Stomach (tissue), 9 donors: ENCODE measurements around the gene TLE6. TPM values are rescaled to one million over a fixed set of nuclear protein-coding genes. Genes with fewer than 3 reads are reported as not detected.

Source experiments
- DNase-seq, 2 donors: peaks; one replicate each; pipeline versions ENCODE4 v3.0.0 to v3.0.0-alpha.2; 2013 to 2019
- H3K27ac ChIP-seq, 5 donors: fragments of 200-600 bp in 4 of 5; sonication (generic) in 4 of 5; one replicate each; pipeline ENCODE4 v1.5.1; 2013 to 2019; ENCODE audit warnings: mild to moderate bottlenecking in 1 of 5, moderate library complexity in 1 of 5
- H3K27me3 ChIP-seq, 3 donors: fragments of 200-600 bp; sonication (generic); one replicate each; pipeline ENCODE4 v1.5.1; 2017 to 2019; ENCODE audit warnings: mixed run types in 1 of 3
- H3K36me3 ChIP-seq, 4 donors: fragments of 200-600 bp; sonication (generic); 1 replicate in 3 of 4; 2 replicates in 1 of 4; pipeline ENCODE4 v1.5.1; 2016 to 2019
- H3K4me1 ChIP-seq, 4 donors: fragments of 200-600 bp; sonication (generic); one replicate each; pipeline ENCODE4 v1.5.1; 2016 to 2019
- H3K4me3 ChIP-seq, 4 donors: fragments of 200-600 bp; sonication (generic) in 3 of 4; one replicate each; pipeline ENCODE4 v1.5.1; 2016 to 2019; ENCODE audit warnings: mild to moderate bottlenecking in 1 of 4
- H3K9me3 ChIP-seq, 4 donors: fragments of 200-600 bp; sonication (generic); one replicate each; pipeline ENCODE4 v1.5.1; 2016 to 2019
- EP300 ChIP-seq: sonication (generic); formaldehyde crosslinking; IDR thresholded peaks from one replicate; pipeline ENCODE4 v1.6.1; 2017; ENCODE audit warnings: antibody characterized with exemption
- POLR2A ChIP-seq, 4 donors: fragments of 450-650 bp; IDR thresholded peaks; one replicate each; pipeline ENCODE4 v1.6.1; 2016; ENCODE audit warnings: antibody characterized with exemption in 4 of 4, control low read depth in 2 of 4, mild to moderate bottlenecking in 1 of 4, moderate library complexity in 1 of 4
- POLR2AphosphoS5 ChIP-seq, 3 donors: sonication (generic); formaldehyde crosslinking; IDR thresholded peaks; one replicate each; pipeline ENCODE4 v1.6.1; 2016; ENCODE audit warnings: antibody characterized with exemption in 3 of 3
- WGBS, 5 donors: extraction: QIAGEN DNeasy Blood & Tissue Kit in 3 of 5; methylation state at CpG; one replicate each; pipeline versions ENCODE4 v1.1.5 to v1.1.7; 2013 to 2018; 5-methylcytosine and 5-hydroxymethylcytosine counted together
- intact Hi-C: fragments of 100-400 bp; cut with DNase I; formaldehyde crosslinking; loops from one replicate; pipeline ENCODE4 v1.15.1; 2023; ENCODE audit warnings: low total_unique reads
- polyA plus RNA-seq, 3 donors: library from polyadenylated mRNA; stranded (reverse); fragments of 200-250 nt; gene quantifications; one replicate each; pipeline ENCODE4 v1.2.3, GENCODE V29; 2013
- total RNA-seq, 5 donors: library from RNA; depleted of rRNA; stranded (reverse); fragments of >200 nt; gene quantifications; one replicate each; pipeline versions ENCODE4 v1.1.0 to v1.2.3, GENCODE V29; 2014 to 2016
- TF ChIP-seq, protein P1 (sequence below), 7 experiments: fragments of 450-650 bp in 4 of 7; fragments of 200-600 bp in 3 of 7; sonication (generic) in 3 of 7; IDR thresholded peaks; one replicate each; pipeline ENCODE4 v1.5.1; 2016 to 2019; ENCODE audit warnings: antibody characterized with exemption in 7 of 7, control low read depth in 2 of 7, mild to moderate bottlenecking in 1 of 7
- donor health status: healthy with polysubstance abuse.
- donor health status: Bipolar disorder and iron deficiency.
- donor health status: healthy.

The TLE6 gene
- total and polyA plus RNA-seq, 8 donors = 0.31 to 7.0 (median 2.7) TPM; not detected in 1

DNA sequence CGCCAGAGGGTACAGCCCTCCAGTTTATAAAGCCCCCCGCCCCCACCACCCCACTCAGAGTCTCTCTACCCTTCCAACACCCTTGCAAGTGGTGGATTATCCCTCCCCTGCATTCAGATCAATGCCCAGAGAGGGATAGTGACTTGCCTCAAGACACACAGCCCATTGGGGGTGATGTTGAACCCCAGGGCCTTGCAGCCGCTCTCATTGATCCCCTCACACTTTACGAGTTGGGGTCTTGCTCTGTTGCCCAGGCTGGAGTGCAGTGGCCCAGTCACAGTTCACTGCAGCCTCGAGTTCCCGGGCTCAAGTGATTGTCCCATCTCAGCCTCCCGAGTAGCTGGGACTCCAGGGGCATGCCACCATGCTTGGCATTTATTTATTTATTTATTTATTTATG lies 40.6 kb downstream of the TLE6 start:
- H3K4me3 ChIP-seq = no peak overlapping the region
- WGBS, 5 donors = 88 to 94% (median 93%) methylated on average over 7 of the region's 7 CpGs
- intact Hi-C loops = no loop called here
- peaks cover 0 to 23% (median 21%) of the 10 kb centered on the region in 4 donors for H3K36me3 ChIP-seq
- no peaks in the 10 kb centered on the region for H3K27me3 ChIP-seq
- no peak for DNase-seq
- no peaks in the 10 kb centered on the region for H3K9me3 ChIP-seq
- TF ChIP-seq POLR2A (IDR thresholded peaks at IDR 0.05) (no peak), EP300 (no peak), POLR2AphosphoS5 (IDR thresholded peaks at IDR 0.05) (no peak)
- TF ChIP-seq, protein P1, sequence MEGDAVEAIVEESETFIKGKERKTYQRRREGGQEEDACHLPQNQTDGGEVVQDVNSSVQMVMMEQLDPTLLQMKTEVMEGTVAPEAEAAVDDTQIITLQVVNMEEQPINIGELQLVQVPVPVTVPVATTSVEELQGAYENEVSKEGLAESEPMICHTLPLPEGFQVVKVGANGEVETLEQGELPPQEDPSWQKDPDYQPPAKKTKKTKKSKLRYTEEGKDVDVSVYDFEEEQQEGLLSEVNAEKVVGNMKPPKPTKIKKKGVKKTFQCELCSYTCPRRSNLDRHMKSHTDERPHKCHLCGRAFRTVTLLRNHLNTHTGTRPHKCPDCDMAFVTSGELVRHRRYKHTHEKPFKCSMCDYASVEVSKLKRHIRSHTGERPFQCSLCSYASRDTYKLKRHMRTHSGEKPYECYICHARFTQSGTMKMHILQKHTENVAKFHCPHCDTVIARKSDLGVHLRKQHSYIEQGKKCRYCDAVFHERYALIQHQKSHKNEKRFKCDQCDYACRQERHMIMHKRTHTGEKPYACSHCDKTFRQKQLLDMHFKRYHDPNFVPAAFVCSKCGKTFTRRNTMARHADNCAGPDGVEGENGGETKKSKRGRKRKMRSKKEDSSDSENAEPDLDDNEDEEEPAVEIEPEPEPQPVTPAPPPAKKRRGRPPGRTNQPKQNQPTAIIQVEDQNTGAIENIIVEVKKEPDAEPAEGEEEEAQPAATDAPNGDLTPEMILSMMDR (IDR thresholded peaks at IDR 0.05) = no peak
- peaks cover 0 to 14% (median 7%) of the 10 kb centered on the region in 4 donors for H3K4me1 ChIP-seq
- H3K27ac ChIP-seq = no peak overlapping the region

DNA sequence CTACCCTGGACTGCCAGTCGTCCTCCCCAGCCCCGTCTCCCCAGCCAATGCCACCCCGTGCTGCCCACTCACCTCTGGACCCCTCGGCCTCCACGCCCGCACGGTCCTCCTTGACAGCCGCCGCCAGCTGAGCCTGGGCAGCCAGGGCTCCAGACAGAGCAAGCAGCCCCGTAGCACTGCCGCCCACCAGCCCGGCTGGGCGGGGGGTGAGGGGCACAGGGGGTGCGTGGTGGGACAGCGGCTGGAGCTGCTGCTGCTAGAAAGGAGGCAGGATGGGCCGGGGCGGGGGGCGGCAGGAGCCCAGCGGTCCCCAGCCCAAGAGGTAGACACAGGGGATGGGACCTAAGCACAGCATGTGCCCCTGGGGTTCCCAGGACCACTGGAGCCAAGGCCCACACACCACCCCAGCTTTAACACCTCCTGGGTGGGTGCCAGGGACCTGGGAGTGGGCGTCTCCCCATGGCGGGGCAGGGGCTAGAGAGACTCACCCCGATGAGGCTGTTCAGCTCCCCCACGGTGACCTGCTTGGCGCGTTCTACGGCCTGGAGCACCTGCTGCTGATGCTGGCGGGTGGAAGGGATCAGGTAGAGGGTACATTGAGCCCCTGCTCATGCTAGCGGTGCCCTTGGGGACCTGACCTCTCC lies 42.0 kb downstream of the TLE6 start:
- Histone ChIP-seq H3K27ac (no peak overlapping the region), H3K4me1 (peaks cover 0 to 6% (median 0%) of the 10 kb centered on the region in 4 donors), H3K4me3 (no peak overlapping the region), H3K36me3 (peaks cover 0 to 21% (median 18%) of the 10 kb centered on the region in 4 donors), H3K27me3 (peaks cover 0 to 2% (median 0%) of the 10 kb centered on the region in 3 donors), H3K9me3 (no peaks in the 10 kb centered on the region)
- WGBS, 5 donors = 90 to 95% (median 93%) methylated on average over 24 to 28 of the region's 28 CpGs
- TF ChIP-seq EP300 (no peak), POLR2A (IDR thresholded peaks at IDR 0.05) (no peak), POLR2AphosphoS5 (IDR thresholded peaks at IDR 0.05) (no peak)
- TF ChIP-seq, protein P1 (IDR thresholded peaks at IDR 0.05) = no peak
- no peak for DNase-seq
- intact Hi-C loops = no loop called here

DNA sequence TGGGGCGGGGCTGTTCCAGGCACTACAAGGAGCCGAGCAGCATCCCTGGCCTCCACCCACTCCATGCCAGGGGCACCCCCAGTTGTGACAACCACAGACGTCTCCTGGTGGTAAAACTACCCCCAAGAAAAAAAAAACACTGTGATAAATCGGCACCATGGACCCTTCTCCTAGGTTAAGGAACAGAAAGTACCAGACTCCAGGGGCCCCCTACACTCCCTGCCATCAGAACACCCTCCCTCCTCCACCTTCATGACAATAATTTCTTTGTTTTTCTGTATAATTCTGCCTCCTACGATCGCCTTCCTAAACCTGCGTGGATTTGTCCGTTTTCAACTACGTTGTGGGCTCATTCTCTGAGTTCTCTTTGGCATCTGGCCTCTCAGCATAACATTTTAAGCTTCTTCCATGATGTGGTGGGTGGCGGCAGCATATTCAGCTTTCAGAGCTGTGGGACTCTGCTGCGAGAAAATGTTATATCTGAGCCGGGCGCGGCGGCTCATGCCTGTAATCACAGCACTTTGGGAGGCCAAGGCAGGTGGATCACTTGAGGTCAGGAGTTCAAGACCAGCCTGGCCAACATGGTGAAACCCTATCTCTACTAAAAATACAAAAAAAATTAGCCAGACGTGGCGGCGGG lies 43.1 kb downstream of the TLE6 start:
- Histone ChIP-seq H3K36me3 (peaks cover 0 to 26% (median 9%) of the 10 kb centered on the region in 4 donors), H3K27me3 (peaks cover 0 to 13% (median 0%) of the 10 kb centered on the region in 3 donors), H3K9me3 (no peaks in the 10 kb centered on the region), H3K4me3 (no peak overlapping the region), H3K27ac (no peak overlapping the region), H3K4me1 (peaks cover 0 to 6% (median 3%) of the 10 kb centered on the region in 4 donors)
- intact Hi-C loops = no loop called here
- WGBS, 5 donors = 72 to 82% (median 80%) methylated on average over 18 of the region's 18 CpGs
- no peak for DNase-seq
- TF ChIP-seq POLR2AphosphoS5 (IDR thresholded peaks at IDR 0.05) = no peak
- TF ChIP-seq EP300 = no peak
- TF ChIP-seq, protein P1 (IDR thresholded peaks at IDR 0.05) = no peak
- TF ChIP-seq POLR2A (IDR thresholded peaks at IDR 0.05) = no peak

DNA sequence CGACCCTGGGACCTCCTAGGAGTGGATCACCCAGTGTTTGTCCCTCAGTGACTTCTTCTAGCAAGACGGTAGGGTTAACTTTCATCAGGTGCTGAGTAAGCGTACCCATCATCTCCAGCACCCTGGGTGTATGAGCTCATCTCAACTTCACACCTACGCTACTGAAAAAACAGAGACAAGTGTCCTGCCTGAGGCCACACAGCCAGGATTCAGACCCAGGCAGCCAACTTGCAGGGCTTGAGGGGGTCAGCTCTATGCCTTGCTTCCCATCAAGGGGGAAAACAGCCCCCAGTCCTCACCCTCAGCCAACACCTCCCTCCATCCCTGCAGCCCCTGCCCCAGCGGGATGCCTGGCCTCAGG lies 47.1 kb downstream of the TLE6 start:
- 68 to 87% (median 79%) methylated on average over 4 to 5 of the region's 5 CpGs for WGBS, 5 donors

More for the DNA sequence above, 47.1 kb downstream of the TLE6 start:
- DNase-seq = no peak
- intact Hi-C loops = no loop called here
- no peak for TF ChIP-seq POLR2A (IDR thresholded peaks at IDR 0.05)
- no peak for TF ChIP-seq EP300
- TF ChIP-seq, protein P1 (IDR thresholded peaks at IDR 0.05) = no peak
- TF ChIP-seq POLR2AphosphoS5 (IDR thresholded peaks at IDR 0.05) = no peak
- H3K4me1 ChIP-seq = peaks cover 11 to 23% (median 17%) of the 10 kb centered on the region in 4 donors
- H3K27ac ChIP-seq = no peak overlapping the region
- no peak overlapping the region for H3K4me3 ChIP-seq
- H3K27me3 ChIP-seq = peaks cover 0 to 39% (median 8%) of the 10 kb centered on the region in 3 donors
- H3K36me3 ChIP-seq = peaks cover 0 to 18% (median 1%) of the 10 kb centered on the region in 4 donors
- no peaks in the 10 kb centered on the region for H3K9me3 ChIP-seq
